ENCODE measurements around the gene KCNK3.

DNA sequence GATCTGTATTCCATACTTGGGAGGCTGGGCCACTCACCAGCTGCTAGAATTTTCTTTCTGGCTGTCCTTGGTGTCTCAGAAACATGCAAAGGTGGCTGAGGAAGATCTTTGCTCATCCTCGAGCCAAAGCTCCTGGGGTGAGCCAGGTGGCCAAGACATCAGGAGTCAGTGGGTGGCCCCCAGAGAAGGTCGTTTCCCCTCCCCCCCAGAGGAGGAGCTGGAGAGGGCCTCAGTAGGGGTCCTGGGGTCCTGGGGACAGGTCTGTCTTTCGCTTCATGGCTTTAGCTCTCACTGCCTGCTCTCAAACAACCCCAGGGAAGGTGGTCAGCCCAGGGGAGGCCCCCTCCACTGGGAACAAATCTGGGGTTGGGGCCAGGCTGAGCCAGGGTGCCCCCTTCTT lies 13.6 kb downstream of the KCNK3 start:
- TF ChIP-seq KDM5B (CRISPR knock-in tag; IDR thresholded peaks at IDR 0.05; ENCODE audit: borderline replicate concordance): no peak
- no peak for TF ChIP-seq ZNF567 (CRISPR knock-in tag; IDR thresholded peaks at IDR 0.05; ENCODE audit: borderline replicate concordance)
- TF ChIP-seq TBP (CRISPR knock-in tag; IDR thresholded peaks at IDR 0.05): no peak
- no peak for TF ChIP-seq PCBP1 (IDR thresholded peaks at IDR 0.05; ENCODE audit: borderline replicate concordance, low read depth, low read length)
- no peak for TF ChIP-seq RBM39 (IDR thresholded peaks at IDR 0.05; ENCODE audit: low read depth, low read length, poor library complexity, severe bottlenecking)
- TF ChIP-seq CREB1 (IDR thresholded peaks at IDR 0.05): no peak
- TF ChIP-seq CREB1 (CRISPR knock-in tag; IDR thresholded peaks at IDR 0.05): no peak
- no peak for TF ChIP-seq ZNF263 (CRISPR knock-in tag; IDR thresholded peaks at IDR 0.05)
- no peak for TF ChIP-seq ZNF138 (CRISPR knock-in tag; IDR thresholded peaks at IDR 0.05; ENCODE audit: low read depth)

Measured in HepG2 (cell line).